HG03460 (cell line): ENCODE data around the gene CCDC74A.
"Not testable (repeated sequence)": the region's sequence is repeated elsewhere in the genome, so short reads cannot be mapped to it uniquely, and the experiment has no call there.

Experiments used
- ATAC-seq: cut with Tn5 transposase; IDR thresholded peaks from one replicate; pipeline ENCODE4 v1.9.1; 2021; ENCODE audit not compliant: unreplicated experiment

Gene CCDC74A

DNA sequence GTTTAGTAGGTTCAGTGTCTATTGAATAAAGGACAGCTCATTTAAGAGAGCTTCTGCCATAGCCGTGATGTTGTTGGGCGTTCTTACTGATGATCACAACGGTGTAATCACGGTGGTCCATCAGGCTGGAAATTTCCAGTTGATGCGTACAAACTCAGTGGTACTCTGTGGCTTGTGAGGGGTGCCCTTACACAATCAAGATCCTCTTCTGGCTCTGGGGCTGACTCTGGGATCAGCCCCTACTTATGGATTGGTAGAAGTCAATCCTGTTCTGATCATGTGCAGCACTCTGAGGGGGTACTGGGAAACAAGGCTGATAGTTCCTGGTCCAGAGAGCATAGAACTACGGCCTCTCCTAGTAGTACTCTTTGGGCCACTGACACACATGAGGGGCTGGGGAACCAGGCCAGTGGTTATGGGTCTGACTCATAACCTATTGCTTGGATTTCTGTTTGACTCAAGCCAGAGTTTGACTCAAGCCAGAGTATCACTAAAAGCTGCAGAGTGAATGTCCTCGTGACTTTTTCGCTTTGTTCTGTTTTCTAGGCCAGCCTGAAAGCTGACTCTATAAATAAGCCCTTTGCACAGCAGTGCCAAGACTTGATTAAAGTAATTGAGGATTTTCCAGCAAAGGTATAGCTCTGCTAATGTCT, 29.2 kb upstream of the CCDC74A start:
- peak; percentile 77 for ATAC-seq

DNA sequence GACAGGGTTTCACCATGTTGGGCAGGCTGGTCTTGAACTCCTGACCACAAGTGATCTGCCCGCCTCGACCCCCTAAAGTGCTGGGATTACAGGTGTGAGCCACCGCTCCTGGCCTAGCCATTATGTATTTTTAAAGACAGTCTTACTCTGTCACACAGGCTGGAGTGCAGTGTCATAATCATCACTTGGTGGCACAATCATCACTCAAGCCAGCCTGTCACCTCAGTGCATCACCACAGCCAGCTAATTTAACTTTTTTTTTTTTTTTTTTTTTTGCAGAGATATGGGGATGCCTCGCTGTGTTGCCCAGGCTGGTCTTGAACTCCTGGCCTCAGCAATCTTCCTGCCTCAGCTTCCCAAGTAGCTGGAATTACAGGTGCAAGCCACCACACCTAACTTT, 24.1 kb upstream of the CCDC74A start:
- ATAC-seq, result not testable (repeated sequence)

- not testable (repeated sequence) for ATAC-seq
Measured at GRCh38 chr2:131504082-131504750, 23.5 kb upstream of the CCDC74A start.

DNA sequence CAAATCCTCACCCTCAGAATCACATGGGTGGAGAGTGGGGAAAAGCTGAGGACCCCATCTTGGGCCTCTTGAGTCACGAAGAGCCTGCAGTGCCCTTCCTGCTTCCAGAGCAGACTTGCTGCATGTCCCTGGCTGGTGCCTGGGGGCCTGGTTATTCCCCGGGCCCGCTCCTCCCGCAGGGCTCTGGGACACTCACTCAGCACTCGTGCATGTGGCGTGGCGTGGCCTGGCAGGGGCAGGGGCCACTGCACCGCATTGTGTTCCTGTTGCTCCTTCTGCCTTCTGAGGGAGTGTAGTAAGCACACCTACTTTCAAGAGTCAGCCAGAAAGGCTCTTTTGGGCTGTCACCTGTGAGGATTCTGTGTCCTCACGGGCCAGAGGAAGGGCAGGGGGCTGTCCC, 18.1 kb upstream of the CCDC74A start:
- no peak for ATAC-seq

GRCh38 chr2:131511291-131511968, 16.3 kb upstream of the CCDC74A start:
- ATAC-seq, result not testable (repeated sequence)

GRCh38 chr2:131511969-131512870, 15.5 kb upstream of the CCDC74A start:
- ATAC-seq, result not testable (repeated sequence)

DNA sequence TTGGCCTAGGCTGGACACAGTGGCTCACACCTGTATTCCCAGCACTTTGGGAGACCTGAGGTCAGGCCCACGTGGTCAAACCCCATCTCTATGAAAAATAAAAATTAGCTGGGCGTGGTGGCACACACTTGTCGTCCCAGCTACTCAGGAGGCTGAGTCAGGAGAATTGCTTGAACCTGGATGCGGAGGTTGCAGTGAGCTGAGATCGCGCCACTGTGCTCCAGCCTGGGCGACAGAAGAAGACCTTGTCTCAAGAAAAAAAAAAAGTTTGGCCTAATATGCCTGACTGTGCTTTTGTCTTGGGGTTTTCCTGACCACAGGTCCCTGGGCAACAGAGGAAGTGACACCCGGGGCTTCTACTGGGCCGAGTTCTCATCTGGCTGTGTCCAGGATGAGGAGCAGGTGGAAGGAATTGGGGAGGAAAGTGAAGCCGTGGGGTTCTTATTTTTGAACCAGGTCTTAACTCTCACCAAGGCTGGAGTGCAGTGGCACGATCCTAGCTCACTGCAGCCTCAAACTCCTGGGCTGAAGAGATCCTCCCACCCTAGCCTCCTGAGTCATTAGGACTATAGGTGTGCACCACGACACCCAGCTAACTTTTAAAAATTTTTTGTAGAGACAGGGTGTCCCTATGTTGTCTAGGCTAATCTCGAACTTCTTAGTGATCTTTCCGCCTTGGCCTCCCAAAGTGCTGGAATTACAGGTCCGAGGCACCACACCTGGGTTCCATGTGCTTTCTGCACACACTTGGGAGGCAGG, 13.1 kb upstream of the CCDC74A start:
- ATAC-seq, result peak; percentile 85

GRCh38 chr2:131515235-131515634, 12.5 kb upstream of the CCDC74A start:
- not testable (repeated sequence) for ATAC-seq

GRCh38 chr2:131516011-131516410, 11.7 kb upstream of the CCDC74A start:
- ATAC-seq, result no peak

DNA sequence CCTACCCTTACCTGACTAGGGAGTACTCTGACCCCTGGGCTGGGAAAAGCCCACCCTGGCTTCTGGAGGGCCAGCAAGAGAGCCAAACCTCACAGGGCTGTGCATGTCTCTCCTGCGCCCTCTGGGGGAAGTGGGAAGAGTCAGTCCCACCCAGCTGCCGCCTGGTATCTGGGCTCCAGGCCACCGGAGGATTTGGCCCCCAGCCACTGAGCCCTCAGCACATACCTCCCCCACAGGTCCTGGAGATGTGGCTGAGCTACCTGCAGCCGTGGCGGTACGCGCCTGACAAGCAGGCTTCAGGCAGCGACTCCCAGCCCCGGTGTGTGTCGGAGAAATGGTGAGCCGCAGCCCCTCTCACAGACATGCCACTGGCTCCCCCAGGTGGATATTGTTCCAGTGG, 11.1 kb upstream of the CCDC74A start:
- not testable (repeated sequence) for ATAC-seq

GRCh38 chr2:131517106-131517831, 10.4 kb upstream of the CCDC74A start:
- ATAC-seq, result no peak

DNA sequence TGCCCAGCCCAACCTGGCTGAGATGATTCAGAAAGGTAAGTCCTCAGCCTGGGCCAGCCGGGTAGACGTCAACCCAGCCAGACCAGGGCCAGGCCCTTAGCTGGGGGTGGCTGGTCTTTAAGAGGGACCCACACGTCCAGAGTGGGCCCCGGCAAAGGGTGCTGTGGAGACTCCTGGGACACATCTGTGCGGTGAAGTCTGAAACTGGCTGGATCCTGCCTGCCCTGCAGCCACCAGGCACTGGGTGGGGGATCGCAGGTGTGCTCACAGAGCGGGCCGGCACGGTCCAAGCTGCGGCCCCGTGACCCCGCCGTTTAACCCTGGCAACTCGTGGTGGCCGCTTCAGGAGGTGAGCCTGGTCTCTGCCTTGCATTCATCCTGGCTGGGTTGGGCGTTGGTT, 9.8 kb upstream of the CCDC74A start:
- not testable (repeated sequence) for ATAC-seq

- ATAC-seq, result not testable (repeated sequence)
Measured at GRCh38 chr2:131518531-131518930, 9.2 kb upstream of the CCDC74A start.

DNA sequence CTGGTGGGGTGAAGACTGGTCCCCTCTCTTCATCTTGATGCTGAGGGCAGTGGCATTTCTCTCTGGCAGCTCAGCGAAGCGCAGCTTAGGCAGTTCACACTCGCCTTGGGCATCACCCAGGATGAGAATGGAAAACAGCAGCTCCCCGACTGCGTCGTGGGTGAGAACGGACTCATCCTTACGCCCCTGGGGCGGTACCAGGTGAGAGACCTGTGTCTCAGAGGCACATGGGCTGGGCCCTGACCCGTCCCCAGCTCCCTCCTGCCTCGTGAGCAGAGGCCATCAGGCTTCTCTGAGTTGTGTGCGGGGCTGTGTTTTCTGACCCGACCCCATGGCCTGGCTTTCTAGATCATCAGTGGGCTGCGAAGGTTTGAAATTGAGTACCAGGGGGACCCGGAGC, 8.2 kb upstream of the CCDC74A start:
- no peak for ATAC-seq

- ATAC-seq, result not testable (repeated sequence)
Measured at GRCh38 chr2:131519871-131520470, 7.7 kb upstream of the CCDC74A start.

DNA sequence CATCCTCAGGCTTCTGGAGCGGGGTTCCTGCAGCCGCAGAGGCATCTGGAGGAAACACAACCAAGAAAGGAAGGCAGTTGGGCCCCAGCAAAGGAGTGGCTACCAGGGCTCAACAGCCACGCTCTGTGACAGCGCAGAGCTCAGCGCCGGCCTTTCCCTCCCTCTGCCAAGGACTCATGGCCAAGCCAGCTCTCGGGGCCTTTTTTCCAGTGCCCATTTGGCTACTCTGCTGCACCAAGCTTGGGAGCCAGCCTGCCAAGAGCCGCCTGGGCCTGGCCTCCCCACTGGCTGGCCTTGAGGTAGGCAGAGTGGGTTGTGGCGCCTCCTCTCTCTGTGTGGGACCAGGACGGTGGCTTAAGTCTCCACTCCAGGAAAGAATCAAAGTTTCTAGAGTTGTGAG, 7.2 kb upstream of the CCDC74A start:
- no peak for ATAC-seq

GRCh38 chr2:131521524-131521923, 6.2 kb upstream of the CCDC74A start:
- not testable (repeated sequence) for ATAC-seq

- no peak for ATAC-seq
Measured at GRCh38 chr2:131521961-131522781, 5.5 kb upstream of the CCDC74A start.
